ENCODE measurements around the gene DMBX1.
A peak's percentile ranks its signal among the peaks of the same experiment; 100 is the strongest.

Gene DMBX1

DNA sequence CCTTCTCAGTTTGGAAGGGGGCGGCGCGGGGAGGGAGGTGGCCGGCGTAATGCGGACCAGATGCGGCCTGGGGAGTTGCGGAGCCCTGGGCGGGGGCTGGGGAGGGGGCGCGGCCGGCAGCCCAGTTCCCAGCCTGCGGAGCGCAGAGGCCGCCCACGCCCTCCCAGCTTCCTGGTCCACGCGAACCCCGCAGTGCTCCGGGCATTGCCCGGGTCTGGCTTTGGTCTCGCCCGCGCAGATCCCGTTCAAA lies 695 bp downstream of the DMBX1 start:
- Histone ChIP-seq H3K4me1 (ENCODE audit: control insufficient read depth in 5 of 5, insufficient read depth in 5 of 5, low read length in 5 of 5) (peaks cover 0 to 22% (median 22%) of the 10 kb centered on the region in 5 donors), H3K4me3 (ENCODE audit: low read depth in 1 of 5, low read length in 5 of 5) (peak overlapping the region in 1 of 5 donors; percentile 43)

GRCh38 chr1:46490656-46491442 lies 1.2 kb downstream of the DMBX1 start:
- no peak overlapping the region for H3K4me3 ChIP-seq (ENCODE audit: low read depth in 1 of 5, low read length in 5 of 5)
- H3K4me1 ChIP-seq (ENCODE audit: control insufficient read depth in 5 of 5, insufficient read depth in 5 of 5, low read length in 5 of 5): peaks cover 0 to 22% (median 22%) of the 10 kb centered on the region in 5 donors
- no peaks in the 10 kb centered on the region for H3K9me3 ChIP-seq (ENCODE audit: control insufficient read depth in 5 of 5, low read length in 5 of 5)
- no peak overlapping the region for H3K27ac ChIP-seq (ENCODE audit: low read depth, low read length)
- peaks cover 53 to 96% (median 86%) of the 10 kb centered on the region in 5 donors for H3K27me3 ChIP-seq (ENCODE audit: control insufficient read depth in 5 of 5, insufficient read depth in 4 of 5, low read length in 5 of 5)
- no peaks in the 10 kb centered on the region for H3K36me3 ChIP-seq (ENCODE audit: control insufficient read depth in 5 of 5, insufficient read depth in 5 of 5, low read length in 5 of 5)
- H3K9ac ChIP-seq (ENCODE audit: low read length in 5 of 5): no peak overlapping the region

More for the DNA sequence above, 695 bp downstream of the DMBX1 start:
- H3K27ac ChIP-seq (ENCODE audit: low read depth, low read length): no peak overlapping the region
- no peaks in the 10 kb centered on the region for H3K9me3 ChIP-seq (ENCODE audit: control insufficient read depth in 5 of 5, low read length in 5 of 5)
- H3K27me3 ChIP-seq (ENCODE audit: control insufficient read depth in 5 of 5, insufficient read depth in 4 of 5, low read length in 5 of 5): peaks cover 54 to 93% (median 84%) of the 10 kb centered on the region in 5 donors
- H3K36me3 ChIP-seq (ENCODE audit: control insufficient read depth in 5 of 5, insufficient read depth in 5 of 5, low read length in 5 of 5): no peaks in the 10 kb centered on the region
- H3K9ac ChIP-seq (ENCODE audit: low read length in 5 of 5): no peak overlapping the region

- Histone ChIP-seq H3K27ac (ENCODE audit: low read depth, low read length) (no peak overlapping the region), H3K27me3 (ENCODE audit: control insufficient read depth in 5 of 5, insufficient read depth in 4 of 5, low read length in 5 of 5) (peaks cover 50 to 95% (median 79%) of the 10 kb centered on the region in 5 donors), H3K4me1 (ENCODE audit: control insufficient read depth in 5 of 5, insufficient read depth in 5 of 5, low read length in 5 of 5) (peaks cover 0 to 22% (median 22%) of the 10 kb centered on the region in 5 donors), H3K9ac (ENCODE audit: low read length in 5 of 5) (no peak overlapping the region), H3K4me3 (ENCODE audit: low read depth in 1 of 5, low read length in 5 of 5) (no peak overlapping the region), H3K9me3 (ENCODE audit: control insufficient read depth in 5 of 5, low read length in 5 of 5) (no peaks in the 10 kb centered on the region), H3K36me3 (ENCODE audit: control insufficient read depth in 5 of 5, insufficient read depth in 5 of 5, low read length in 5 of 5) (no peaks in the 10 kb centered on the region)
Observed at GRCh38 chr1:46491443-46492268, 2.0 kb downstream of the DMBX1 start.

GRCh38 chr1:46492269-46492853 lies 2.7 kb downstream of the DMBX1 start:
- Histone ChIP-seq H3K27me3 (ENCODE audit: control insufficient read depth in 5 of 5, insufficient read depth in 4 of 5, low read length in 5 of 5) (peaks cover 50 to 88% (median 72%) of the 10 kb centered on the region in 5 donors), H3K4me1 (ENCODE audit: control insufficient read depth in 5 of 5, insufficient read depth in 5 of 5, low read length in 5 of 5) (peaks cover 0 to 22% (median 22%) of the 10 kb centered on the region in 5 donors), H3K4me3 (ENCODE audit: low read depth in 1 of 5, low read length in 5 of 5) (no peak overlapping the region), H3K9ac (ENCODE audit: low read length in 5 of 5) (no peak overlapping the region), H3K9me3 (ENCODE audit: control insufficient read depth in 5 of 5, low read length in 5 of 5) (no peaks in the 10 kb centered on the region), H3K36me3 (ENCODE audit: control insufficient read depth in 5 of 5, insufficient read depth in 5 of 5, low read length in 5 of 5) (no peaks in the 10 kb centered on the region), H3K27ac (ENCODE audit: low read depth, low read length) (no peak overlapping the region)

DNA sequence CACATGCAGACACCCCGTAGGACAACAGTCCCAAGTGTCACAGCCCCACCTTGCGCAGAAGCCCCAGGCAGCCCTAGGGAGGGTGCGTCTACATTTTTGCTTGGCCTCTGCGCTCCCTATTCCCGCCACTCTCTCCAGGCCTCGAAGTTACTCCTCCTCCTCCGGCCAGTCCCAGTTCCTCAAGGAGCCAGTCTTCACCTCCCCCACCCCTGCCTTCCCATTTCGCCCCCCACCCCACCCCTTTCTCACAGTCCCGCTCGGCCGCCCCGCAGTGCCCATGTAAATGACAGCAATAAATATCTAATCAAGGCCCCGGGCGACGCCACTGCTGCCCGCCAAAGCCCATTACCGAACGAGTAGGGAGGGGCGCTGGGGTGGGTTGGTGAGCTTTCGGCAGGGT lies 3.2 kb downstream of the DMBX1 start:
- Histone ChIP-seq H3K4me3 (ENCODE audit: low read depth in 1 of 5, low read length in 5 of 5) (no peak overlapping the region), H3K9me3 (ENCODE audit: control insufficient read depth in 5 of 5, low read length in 5 of 5) (no peaks in the 10 kb centered on the region), H3K9ac (ENCODE audit: low read length in 5 of 5) (no peak overlapping the region), H3K27ac (ENCODE audit: low read depth, low read length) (no peak overlapping the region), H3K27me3 (ENCODE audit: control insufficient read depth in 5 of 5, insufficient read depth in 4 of 5, low read length in 5 of 5) (peaks cover 50 to 83% (median 67%) of the 10 kb centered on the region in 5 donors), H3K4me1 (ENCODE audit: control insufficient read depth in 5 of 5, insufficient read depth in 5 of 5, low read length in 5 of 5) (peaks cover 0 to 22% (median 22%) of the 10 kb centered on the region in 5 donors), H3K36me3 (ENCODE audit: control insufficient read depth in 5 of 5, insufficient read depth in 5 of 5, low read length in 5 of 5) (no peaks in the 10 kb centered on the region)

GRCh38 chr1:46493316-46494032 lies 3.8 kb downstream of the DMBX1 start:
- Histone ChIP-seq H3K4me1 (ENCODE audit: control insufficient read depth in 5 of 5, insufficient read depth in 5 of 5, low read length in 5 of 5) (peaks cover 0 to 22% (median 22%) of the 10 kb centered on the region in 5 donors), H3K27me3 (ENCODE audit: control insufficient read depth in 5 of 5, insufficient read depth in 4 of 5, low read length in 5 of 5) (peaks cover 50 to 79% (median 63%) of the 10 kb centered on the region in 5 donors), H3K4me3 (ENCODE audit: low read depth in 1 of 5, low read length in 5 of 5) (no peak overlapping the region), H3K36me3 (ENCODE audit: control insufficient read depth in 5 of 5, insufficient read depth in 5 of 5, low read length in 5 of 5) (no peaks in the 10 kb centered on the region), H3K27ac (ENCODE audit: low read depth, low read length) (no peak overlapping the region), H3K9ac (ENCODE audit: low read length in 5 of 5) (no peak overlapping the region), H3K9me3 (ENCODE audit: control insufficient read depth in 5 of 5, low read length in 5 of 5) (no peaks in the 10 kb centered on the region)

GRCh38 chr1:46494910-46495309 lies 5.3 kb downstream of the DMBX1 start:
- Histone ChIP-seq H3K4me3 (ENCODE audit: low read depth in 1 of 5, low read length in 5 of 5) (no peak overlapping the region), H3K9ac (ENCODE audit: low read length in 5 of 5) (no peak overlapping the region), H3K27me3 (ENCODE audit: control insufficient read depth in 5 of 5, insufficient read depth in 4 of 5, low read length in 5 of 5) (peaks cover 42 to 64% (median 51%) of the 10 kb centered on the region in 5 donors), H3K27ac (ENCODE audit: low read depth, low read length) (no peak overlapping the region), H3K9me3 (ENCODE audit: control insufficient read depth in 5 of 5, low read length in 5 of 5) (no peaks in the 10 kb centered on the region), H3K36me3 (ENCODE audit: control insufficient read depth in 5 of 5, insufficient read depth in 5 of 5, low read length in 5 of 5) (no peaks in the 10 kb centered on the region), H3K4me1 (ENCODE audit: control insufficient read depth in 5 of 5, insufficient read depth in 5 of 5, low read length in 5 of 5) (peaks cover 0 to 13% (median 10%) of the 10 kb centered on the region in 5 donors)

GRCh38 chr1:46495778-46496177 lies 6.1 kb downstream of the DMBX1 start:
- Histone ChIP-seq H3K9ac (ENCODE audit: low read length in 5 of 5) (no peak overlapping the region), H3K4me1 (ENCODE audit: control insufficient read depth in 5 of 5, insufficient read depth in 5 of 5, low read length in 5 of 5) (peaks cover 0 to 4% (median 2%) of the 10 kb centered on the region in 5 donors)

DNA sequence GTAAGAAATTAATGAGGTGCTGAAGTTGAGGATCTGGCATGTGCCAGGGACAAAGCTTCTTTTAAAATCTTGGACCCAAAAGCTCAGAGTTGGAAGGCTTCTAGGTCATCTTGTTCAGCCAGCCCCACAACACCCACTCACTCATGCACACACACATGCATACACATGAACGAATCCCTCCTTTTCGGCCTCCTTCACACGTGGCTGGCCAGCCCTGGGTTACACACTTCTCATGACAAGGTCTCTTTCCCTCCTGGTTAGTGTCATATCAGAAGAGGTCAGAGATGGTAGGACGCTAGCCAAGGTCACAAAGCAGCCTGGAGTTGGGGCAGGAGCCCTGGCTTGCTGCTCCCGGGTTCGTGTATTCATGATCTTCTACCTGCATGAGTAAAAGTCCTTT lies 6.9 kb downstream of the DMBX1 start:
- H3K4me3 ChIP-seq (ENCODE audit: low read depth in 1 of 5, low read length in 5 of 5): no peak overlapping the region
- no peaks in the 10 kb centered on the region for H3K4me1 ChIP-seq (ENCODE audit: control insufficient read depth in 5 of 5, insufficient read depth in 5 of 5, low read length in 5 of 5)
- peaks cover 27 to 49% (median 35%) of the 10 kb centered on the region in 5 donors for H3K27me3 ChIP-seq (ENCODE audit: control insufficient read depth in 5 of 5, insufficient read depth in 4 of 5, low read length in 5 of 5)
- no peaks in the 10 kb centered on the region for H3K9me3 ChIP-seq (ENCODE audit: control insufficient read depth in 5 of 5, low read length in 5 of 5)
- H3K36me3 ChIP-seq (ENCODE audit: control insufficient read depth in 5 of 5, insufficient read depth in 5 of 5, low read length in 5 of 5): no peaks in the 10 kb centered on the region
- no peak overlapping the region for H3K27ac ChIP-seq (ENCODE audit: low read depth, low read length)
- no peak overlapping the region for H3K9ac ChIP-seq (ENCODE audit: low read length in 5 of 5)

More at GRCh38 chr1:46495778-46496177, 6.1 kb downstream of the DMBX1 start:
- no peaks in the 10 kb centered on the region for H3K9me3 ChIP-seq (ENCODE audit: control insufficient read depth in 5 of 5, low read length in 5 of 5)
- no peak overlapping the region for H3K4me3 ChIP-seq (ENCODE audit: low read depth in 1 of 5, low read length in 5 of 5)
- no peak overlapping the region for H3K27ac ChIP-seq (ENCODE audit: low read depth, low read length)
- no peaks in the 10 kb centered on the region for H3K36me3 ChIP-seq (ENCODE audit: control insufficient read depth in 5 of 5, insufficient read depth in 5 of 5, low read length in 5 of 5)
- H3K27me3 ChIP-seq (ENCODE audit: control insufficient read depth in 5 of 5, insufficient read depth in 4 of 5, low read length in 5 of 5): peaks cover 34 to 56% (median 42%) of the 10 kb centered on the region in 5 donors

Data from subcutaneous abdominal adipose tissue (tissue), 5 donors.